IPS-15b (cell line): ENCODE results near the gene FLNB.

Experiments
- H3K27me3 ChIP-seq: one replicate; pipeline ENCODE4 v1.6.1; 2013; ENCODE audit warnings: low read length; ENCODE audit not compliant: control insufficient read depth, insufficient read depth
- H3K36me3 ChIP-seq: one replicate; pipeline ENCODE4 v1.6.1; 2013; ENCODE audit warnings: low read length; ENCODE audit not compliant: control insufficient read depth, insufficient read depth
- H3K4me1 ChIP-seq: one replicate; pipeline ENCODE4 v1.6.1; 2013; ENCODE audit warnings: mild to moderate bottlenecking, low read length; ENCODE audit not compliant: control insufficient read depth, insufficient read depth
- H3K4me3 ChIP-seq: one replicate; pipeline ENCODE4 v1.5.1; 2013; ENCODE audit warnings: low read depth, low read length
- H3K9ac ChIP-seq: one replicate; pipeline ENCODE4 v1.6.1; 2013; ENCODE audit warnings: low read depth, mild to moderate bottlenecking, low read length
- H3K9me3 ChIP-seq: one replicate; pipeline ENCODE4 v1.6.1; 2013; ENCODE audit warnings: mild to moderate bottlenecking, low read length; ENCODE audit not compliant: control insufficient read depth, insufficient read depth

The FLNB gene

DNA sequence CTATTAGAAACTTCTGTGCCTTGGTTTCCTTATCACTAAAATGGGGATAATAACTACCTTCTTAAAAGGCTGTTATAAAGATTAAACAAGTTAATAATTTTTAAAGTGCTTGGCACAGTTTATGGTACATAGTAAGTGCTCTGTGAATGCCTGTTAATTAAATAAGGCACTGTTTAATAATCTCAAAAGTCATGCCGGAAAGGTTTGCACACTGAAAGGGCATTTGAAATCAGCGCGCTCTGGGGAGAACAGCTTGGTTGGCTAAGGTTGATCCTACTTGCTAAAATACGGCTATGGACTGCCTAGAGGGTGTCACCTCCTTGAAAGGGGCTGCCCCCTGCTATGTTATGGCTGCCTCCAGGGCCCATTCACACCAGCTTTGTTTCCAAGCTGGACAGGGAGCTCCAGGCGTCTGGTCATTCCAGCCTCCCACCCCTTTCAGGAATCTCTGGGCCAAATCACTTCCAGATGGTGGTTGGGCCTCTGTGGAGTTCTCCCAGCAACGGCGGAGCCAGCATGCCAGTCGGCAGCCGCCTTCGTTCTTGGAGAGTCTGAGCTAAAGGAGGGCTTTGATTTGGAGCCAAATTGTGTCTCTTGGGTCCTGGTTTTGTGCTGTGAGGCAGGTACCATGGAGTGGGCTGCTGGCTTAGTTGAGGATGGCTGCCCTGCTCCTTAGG, 5.9 kb downstream of the FLNB start:
- peak overlapping the region; percentile 47 for H3K9ac ChIP-seq
- H3K9me3 ChIP-seq = no peaks in the 10 kb centered on the region
- H3K4me3 ChIP-seq = no peak overlapping the region
- peaks cover 5% of the 10 kb centered on the region for H3K36me3 ChIP-seq
- H3K4me1 ChIP-seq = peaks cover 35% of the 10 kb centered on the region
- H3K27me3 ChIP-seq = no peaks in the 10 kb centered on the region

DNA sequence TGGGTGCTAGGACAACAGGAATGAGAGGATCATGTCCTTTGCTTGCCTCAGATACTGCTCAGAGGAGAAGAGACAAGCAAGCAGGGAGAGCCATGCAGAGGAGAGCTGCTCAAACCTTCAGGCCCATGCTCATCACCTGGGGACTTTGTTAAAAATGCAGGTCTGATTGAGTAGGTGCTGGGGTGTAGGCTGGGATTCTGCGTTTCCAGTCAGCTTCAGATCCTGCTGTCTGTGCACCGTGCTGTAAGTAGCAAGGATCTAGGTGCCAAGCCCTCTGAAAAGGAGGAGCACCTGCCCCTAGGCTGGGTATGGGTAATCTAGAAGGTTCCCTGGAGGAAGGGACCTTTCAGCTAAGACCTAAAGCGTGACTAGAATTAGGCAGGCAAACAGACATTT, 7.3 kb downstream of the FLNB start:
- Histone ChIP-seq H3K4me1 (peaks cover 45% of the 10 kb centered on the region), H3K4me3 (no peak overlapping the region)

DNA sequence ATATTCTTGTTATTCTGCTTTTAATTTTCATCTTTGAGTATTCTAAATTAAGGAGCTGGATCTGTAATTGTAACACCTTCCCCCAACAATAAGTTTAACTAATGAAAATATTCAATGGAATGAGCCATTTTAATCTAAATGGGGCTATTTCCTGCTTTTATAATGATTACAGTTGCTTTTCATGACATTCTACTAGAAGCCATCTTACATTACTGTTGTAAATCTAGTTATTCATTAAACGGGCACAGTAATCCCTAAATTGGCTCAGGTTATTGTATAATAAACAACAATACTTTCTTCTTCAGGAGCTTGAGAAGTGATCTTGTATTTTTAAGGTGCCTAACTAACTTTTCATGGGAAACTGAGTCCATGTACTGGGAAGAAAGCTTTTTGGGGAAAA, 8.5 kb downstream of the FLNB start:
- no peaks in the 10 kb centered on the region for H3K27me3 ChIP-seq
- peaks cover 5% of the 10 kb centered on the region for H3K36me3 ChIP-seq
- no peaks in the 10 kb centered on the region for H3K9me3 ChIP-seq
- H3K4me1 ChIP-seq = peaks cover 45% of the 10 kb centered on the region
- no peak overlapping the region for H3K9ac ChIP-seq
- H3K4me3 ChIP-seq = no peak overlapping the region

More for the DNA sequence above, 7.3 kb downstream of the FLNB start:
- H3K9ac ChIP-seq = no peak overlapping the region
- no peaks in the 10 kb centered on the region for H3K9me3 ChIP-seq
- H3K27me3 ChIP-seq = no peaks in the 10 kb centered on the region
- peaks cover 5% of the 10 kb centered on the region for H3K36me3 ChIP-seq

DNA sequence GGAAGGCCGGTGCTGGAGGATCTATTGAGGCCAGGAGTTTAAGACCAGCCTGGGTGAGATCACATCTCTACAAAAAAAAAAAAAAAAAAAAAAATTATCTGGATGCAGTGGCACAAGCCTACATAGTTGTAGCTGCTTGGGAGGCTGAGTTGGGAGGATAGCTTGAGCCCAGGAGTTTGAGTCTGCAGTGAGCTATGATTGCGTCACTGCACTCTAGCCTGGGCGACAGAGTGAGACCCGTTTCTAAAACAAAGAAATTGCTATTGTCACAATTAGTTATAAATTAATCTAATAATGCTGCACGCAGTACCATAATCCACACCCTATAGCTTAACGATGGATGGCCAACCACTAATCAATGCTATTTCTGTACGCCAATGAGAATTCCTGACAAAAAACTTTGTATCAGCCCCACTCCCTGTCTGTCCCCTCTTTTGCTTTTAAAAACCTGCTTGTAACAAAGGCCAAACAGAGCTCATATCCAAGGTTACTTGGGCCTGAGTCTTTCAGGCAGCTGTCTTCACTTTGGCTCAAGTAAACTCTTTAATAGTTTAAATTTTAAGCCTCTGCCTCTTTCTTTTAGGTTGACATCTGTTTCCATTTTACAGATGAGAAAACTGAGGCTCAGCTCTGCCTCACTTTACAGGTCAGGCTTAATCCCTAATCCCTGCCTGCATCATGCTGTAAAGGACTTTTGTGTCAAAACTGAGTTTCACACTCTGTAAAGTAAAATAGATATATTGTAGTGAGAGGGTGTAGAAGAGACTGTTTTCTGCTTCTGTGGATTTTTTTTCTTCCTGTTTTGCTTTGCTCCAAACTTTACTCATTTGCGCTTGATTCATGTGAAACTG, 10.9 kb downstream of the FLNB start:
- Histone ChIP-seq H3K4me1 (peaks cover 41% of the 10 kb centered on the region), H3K9ac (no peak overlapping the region)

DNA sequence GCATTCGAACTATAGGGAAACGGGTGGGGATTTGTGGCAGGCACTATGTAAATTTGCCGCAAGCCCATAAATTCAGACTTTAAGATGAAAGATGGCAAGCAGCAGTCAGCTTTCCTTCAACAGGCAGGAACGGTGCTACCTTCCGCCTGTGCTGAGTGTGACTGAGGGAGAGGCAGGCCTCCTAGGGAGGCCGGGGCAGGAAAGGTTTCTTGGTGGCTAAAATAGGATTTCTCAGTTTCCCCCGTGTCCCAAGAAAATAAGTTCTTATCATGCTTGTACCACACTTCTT, 12.5 kb downstream of the FLNB start:
- Histone ChIP-seq H3K4me3 (no peak overlapping the region), H3K9me3 (no peaks in the 10 kb centered on the region), H3K4me1 (peaks cover 38% of the 10 kb centered on the region), H3K27me3 (no peaks in the 10 kb centered on the region), H3K36me3 (peaks cover 2% of the 10 kb centered on the region), H3K9ac (peak overlapping the region; percentile 39)

More for the DNA sequence above, 10.9 kb downstream of the FLNB start:
- Histone ChIP-seq H3K27me3 (no peaks in the 10 kb centered on the region), H3K9me3 (no peaks in the 10 kb centered on the region), H3K36me3 (peaks cover 5% of the 10 kb centered on the region), H3K4me3 (no peak overlapping the region)

DNA sequence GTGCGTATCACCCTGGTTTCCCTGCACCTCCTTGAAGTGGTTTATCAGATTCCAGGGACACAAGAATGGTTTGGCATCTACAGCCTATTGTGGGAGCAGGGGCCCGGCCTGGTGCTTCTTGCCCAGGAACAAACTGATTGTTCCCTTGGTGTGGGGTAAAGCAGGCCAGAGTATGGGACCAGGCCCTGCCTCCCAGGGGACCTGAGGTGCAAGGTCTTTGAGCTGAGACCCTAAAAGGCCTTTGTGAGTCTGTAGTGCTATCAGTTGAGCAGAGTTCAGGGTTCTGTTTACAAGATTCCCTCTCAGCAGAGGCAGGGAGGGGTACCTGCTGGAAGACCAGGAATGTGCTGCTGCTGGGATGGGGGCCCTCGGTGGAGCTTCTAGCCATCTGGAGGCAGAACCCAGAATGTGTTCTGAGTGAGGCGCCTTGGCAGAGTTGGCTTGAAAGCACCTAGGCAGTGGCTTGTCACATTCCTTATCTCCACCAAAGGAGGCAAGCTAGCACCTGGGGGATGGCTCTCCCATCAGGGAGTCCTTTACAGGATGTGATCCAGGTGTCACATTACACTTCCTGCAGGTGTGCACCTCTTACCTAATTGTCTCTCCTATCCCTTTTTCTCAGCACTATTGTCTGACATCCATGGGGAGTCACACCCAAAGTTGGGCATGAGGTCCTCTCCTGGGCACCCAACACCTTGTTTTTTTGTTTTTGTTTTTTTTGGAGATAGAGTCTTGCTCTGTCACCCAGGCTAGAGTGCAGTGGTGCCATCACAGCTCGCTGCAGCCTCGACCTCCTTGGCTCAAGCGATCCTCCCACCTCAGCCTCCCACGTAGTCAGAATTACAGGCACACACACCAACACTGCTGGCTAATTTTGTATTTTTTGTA, 13.1 kb downstream of the FLNB start:
- peaks cover 43% of the 10 kb centered on the region for H3K4me1 ChIP-seq
- peak overlapping the region; percentile 39 for H3K9ac ChIP-seq

DNA sequence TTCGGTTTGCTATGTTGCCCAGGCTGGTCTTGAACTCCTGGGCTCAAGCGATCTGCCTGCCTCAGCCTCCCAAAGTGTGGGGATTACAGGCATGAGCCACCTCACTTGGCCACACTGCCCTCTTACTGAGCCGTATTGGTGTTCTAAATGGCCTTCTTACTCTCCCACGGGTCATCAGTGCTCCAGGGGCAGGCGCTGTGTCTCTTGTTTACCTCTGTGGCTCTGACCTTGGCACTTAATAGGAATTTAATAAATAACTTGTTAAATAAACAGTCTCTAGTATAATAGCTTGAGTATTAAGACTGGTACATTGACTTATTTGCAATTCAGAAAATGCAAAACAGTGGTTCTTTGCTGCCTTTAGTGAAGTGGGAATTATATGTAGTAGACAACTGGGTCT, 13.7 kb downstream of the FLNB start:
- Histone ChIP-seq H3K4me1 (peaks cover 43% of the 10 kb centered on the region), H3K9me3 (no peaks in the 10 kb centered on the region), H3K36me3 (no peaks in the 10 kb centered on the region), H3K4me3 (no peak overlapping the region), H3K9ac (no peak overlapping the region), H3K27me3 (no peaks in the 10 kb centered on the region)

More for the DNA sequence above, 13.1 kb downstream of the FLNB start:
- Histone ChIP-seq H3K27me3 (no peaks in the 10 kb centered on the region), H3K36me3 (no peaks in the 10 kb centered on the region), H3K9me3 (no peaks in the 10 kb centered on the region), H3K4me3 (no peak overlapping the region)

DNA sequence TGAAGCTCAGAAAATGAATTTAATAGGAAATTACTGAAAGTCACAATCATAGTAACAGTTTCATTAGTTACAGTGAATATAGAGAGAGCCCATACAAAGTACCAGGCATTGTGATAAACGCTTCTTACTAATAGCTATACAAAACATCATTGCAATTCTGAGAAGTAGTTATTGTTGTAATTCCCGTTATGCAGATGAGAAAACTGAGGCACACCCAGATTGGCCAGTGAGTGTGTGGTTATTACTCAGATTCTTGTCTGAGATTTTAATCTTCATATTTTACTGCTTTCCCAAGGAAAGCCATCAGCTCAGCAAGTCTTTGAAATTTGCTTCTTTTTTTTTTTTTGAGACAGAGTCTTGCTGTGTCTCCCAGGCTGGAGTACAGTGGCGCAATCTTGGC, 14.3 kb downstream of the FLNB start:
- peaks cover 44% of the 10 kb centered on the region for H3K4me1 ChIP-seq

DNA sequence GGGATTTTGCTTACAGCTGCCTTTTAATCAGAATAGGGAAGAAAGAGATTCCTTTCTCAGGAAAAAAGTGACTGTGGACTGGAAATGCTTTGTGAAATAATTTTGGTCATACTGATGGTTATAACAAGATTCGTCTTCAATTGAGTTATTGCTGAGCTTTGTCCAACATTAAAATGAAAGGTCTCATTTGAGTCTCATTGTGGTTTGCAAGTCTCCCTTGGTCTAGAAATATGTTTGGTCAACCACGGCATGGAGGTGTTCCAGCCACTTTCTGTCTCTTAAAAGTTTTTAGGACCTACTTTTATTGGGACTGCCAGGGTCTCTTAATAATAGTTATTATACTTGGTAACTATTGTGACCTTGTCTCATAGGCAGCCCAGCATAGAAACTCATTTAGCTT, 15.3 kb downstream of the FLNB start:
- Histone ChIP-seq H3K9ac (no peak overlapping the region), H3K4me1 (peaks cover 48% of the 10 kb centered on the region), H3K9me3 (no peaks in the 10 kb centered on the region), H3K4me3 (no peak overlapping the region), H3K36me3 (no peaks in the 10 kb centered on the region), H3K27me3 (no peaks in the 10 kb centered on the region)

More for the DNA sequence above, 14.3 kb downstream of the FLNB start:
- Histone ChIP-seq H3K9me3 (no peaks in the 10 kb centered on the region), H3K9ac (no peak overlapping the region), H3K4me3 (no peak overlapping the region), H3K36me3 (no peaks in the 10 kb centered on the region), H3K27me3 (no peaks in the 10 kb centered on the region)

DNA sequence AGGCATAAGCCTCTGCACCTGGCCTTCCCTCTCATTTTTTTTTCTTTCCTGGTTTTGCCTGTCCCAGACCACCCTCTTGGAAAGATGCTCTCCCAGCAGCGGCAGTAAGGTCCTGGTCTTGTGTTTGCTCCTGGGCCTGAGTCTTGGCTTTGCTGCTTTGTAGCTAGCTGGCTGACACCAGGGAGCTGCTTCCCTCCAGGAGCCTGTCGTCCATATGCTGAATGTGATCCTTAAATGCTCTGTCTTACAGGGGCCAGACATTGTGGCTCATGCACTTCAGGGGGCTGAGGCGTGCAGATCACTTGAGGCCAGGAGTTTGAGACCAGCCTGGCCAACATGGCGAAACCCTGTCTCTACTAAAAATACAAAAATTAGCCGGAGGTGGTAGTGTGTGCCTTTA, 17.2 kb downstream of the FLNB start:
- no peaks in the 10 kb centered on the region for H3K27me3 ChIP-seq
- no peaks in the 10 kb centered on the region for H3K9me3 ChIP-seq
- peaks cover 45% of the 10 kb centered on the region for H3K4me1 ChIP-seq

DNA sequence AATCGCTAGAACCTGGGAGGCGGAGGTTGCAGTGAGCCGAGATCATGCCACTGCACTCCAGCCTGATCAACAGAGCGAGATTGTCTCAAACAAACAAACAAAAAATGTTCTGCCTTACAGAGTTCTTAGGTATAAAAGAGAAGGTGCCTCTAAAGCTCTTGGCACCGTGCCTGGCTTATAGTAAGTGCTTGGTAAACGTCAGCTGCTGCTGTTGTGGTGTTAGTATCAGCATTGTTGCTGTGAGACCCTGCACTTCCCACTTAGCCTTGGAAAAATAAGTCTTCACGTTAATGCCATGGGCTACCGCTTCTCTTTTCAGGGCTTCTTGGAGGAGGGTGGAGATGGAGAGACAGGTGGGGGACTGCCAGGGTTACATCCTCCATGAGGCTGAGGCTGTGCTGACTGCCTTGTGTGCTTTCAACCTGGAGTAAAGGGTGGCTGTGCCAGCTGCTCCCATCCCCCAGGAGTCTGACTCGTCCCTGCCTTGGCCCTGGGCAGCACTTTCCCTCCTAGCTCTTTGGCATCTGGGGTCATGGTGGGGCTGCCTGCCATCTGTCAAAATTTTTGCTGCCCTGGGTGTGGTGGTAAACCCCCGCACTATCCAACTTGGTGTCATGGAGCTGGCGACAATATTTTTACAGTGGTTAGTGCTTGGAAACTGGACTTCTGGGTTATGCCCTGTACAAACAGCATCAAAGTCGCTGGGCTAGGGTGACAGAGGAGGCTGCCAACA, 17.8 kb downstream of the FLNB start:
- H3K9ac ChIP-seq = peak overlapping the region; percentile 32
- peaks cover 39% of the 10 kb centered on the region for H3K4me1 ChIP-seq
- no peaks in the 10 kb centered on the region for H3K36me3 ChIP-seq
- no peaks in the 10 kb centered on the region for H3K9me3 ChIP-seq
- H3K4me3 ChIP-seq = no peak overlapping the region
- H3K27me3 ChIP-seq = no peaks in the 10 kb centered on the region

More for the DNA sequence above, 17.2 kb downstream of the FLNB start:
- Histone ChIP-seq H3K4me3 (no peak overlapping the region), H3K36me3 (no peaks in the 10 kb centered on the region), H3K9ac (no peak overlapping the region)
